K562 (cell line): ENCODE results near the gene JPH4. TPM values are rescaled to one million over a fixed set of nuclear protein-coding genes. Genes with fewer than 3 reads are reported as not detected.

ENCODE experiments used
- ATAC-seq: fragments of 200-7000 bp; cut with Tn5 transposase; 3 replicates; pipeline ENCODE4 v1.9.1; 2020; ENCODE audit warnings: moderate library complexity
- BruUV-seq: library from RNA; stranded (reverse); fragments of 400-500 nt; replicated peaks from 2 replicates; lab custom pipeline; 2021; lab: Mats Ljungman, UMichigan
- CTCF ChIA-PET: fragments of 300-600 bp; formaldehyde crosslinking; extraction: SDS; loops from one replicate; lab custom pipeline; 2021; ENCODE audit warnings: low intra/inter-chr PET ratio; lab: Yijun Ruan, JAX
- POLR2A ChIA-PET: fragments of 300-600, 350-650 bp; sonication (Branson Sonifier 250); formaldehyde crosslinking; extraction: SDS; loops from one replicate; lab custom pipeline; 2021; ENCODE audit warnings: antibody characterized with exemption, inconsistent platforms; lab: Yijun Ruan, JAX
- DNase-seq, 4 experiments: peaks; one replicate each; pipeline versions ENCODE4 v3.0.0 to v3.0.0-alpha.2; 2011 to 2018; ENCODE audit warnings: low spot score in 3 of 4, mixed read lengths in 3 of 4; ENCODE audit errors: extremely low read depth in 1 of 4
- FAIRE-seq: peaks from 2 replicates; lab custom pipeline; 2011; peaks lifted over from hg19 to GRCh38; lab: Jason Lieb, UNC
- H2AFZ ChIP-seq: 2 replicates; pipeline ENCODE4 v1.6.0; 2011; ENCODE audit warnings: low read depth, low read length, control low read depth, inconsistent platforms
- H3K27ac ChIP-seq: fragments of 200-600 bp; 3 replicates; pipeline ENCODE4 v1.8.0; 2011; ENCODE audit warnings: low read depth, mild to moderate bottlenecking, control low read depth, inconsistent platforms, low read length, moderate library complexity, mixed read lengths; ENCODE audit errors: extremely low read depth
- H3K27me3 ChIP-seq, 2 experiments: fragments of 300-600 bp in 1 of 2; 2 replicates in 1 of 2; 3 replicates in 1 of 2; pipeline versions ENCODE4 v1.6.0 to v1.8.0; 2011; ENCODE audit warnings: inconsistent platforms in 2 of 2, low read length in 2 of 2, mild to moderate bottlenecking in 1 of 2, mixed read lengths in 1 of 2, moderate library complexity in 1 of 2; ENCODE audit not compliant: control insufficient read depth in 2 of 2, insufficient read depth in 2 of 2
- H3K36me3 ChIP-seq: fragments of 300-600 bp; 3 replicates; pipeline ENCODE4 v1.8.0; 2011; ENCODE audit warnings: mild to moderate bottlenecking, low read length, inconsistent platforms; ENCODE audit not compliant: control insufficient read depth, insufficient read depth
- H3K4me1 ChIP-seq, 2 experiments: fragments of 200-600 bp in 1 of 2; replicated peaks in 1 of 2; 2 replicates in 1 of 2; 3 replicates in 1 of 2; pipeline versions ENCODE4 v1.5.1 to v1.8.0; 2011; ENCODE audit warnings: inconsistent platforms in 2 of 2, low read length in 2 of 2, mild to moderate bottlenecking in 1 of 2, mixed read lengths in 1 of 2, moderate library complexity in 1 of 2; ENCODE audit not compliant: control insufficient read depth in 2 of 2, insufficient read depth in 2 of 2
- H3K4me2 ChIP-seq: 2 replicates; pipeline ENCODE4 v1.6.1; 2011; ENCODE audit warnings: low read length, control low read depth, inconsistent platforms, mixed read lengths; ENCODE audit not compliant: insufficient read depth
- H3K4me3 ChIP-seq: fragments of 200-600 bp; sonication (generic), shearing (Covaris generic); 2 replicates; pipeline ENCODE4 v1.5.1; 2016; ENCODE audit warnings: control low read depth, inconsistent platforms
- H3K79me2 ChIP-seq: fragments of 200-600 bp; 3 replicates; pipeline ENCODE4 v1.8.0; 2011; ENCODE audit warnings: low read length, inconsistent platforms; ENCODE audit not compliant: control insufficient read depth, insufficient read depth
- H3K9ac ChIP-seq, 2 experiments: 2 replicates each; pipeline versions ENCODE4 v1.6.0 to v1.6.1; 2011; ENCODE audit warnings: low read depth in 2 of 2, low read length in 2 of 2, control low read depth in 1 of 2, inconsistent platforms in 1 of 2, mild to moderate bottlenecking in 1 of 2, mixed read lengths in 1 of 2; ENCODE audit not compliant: insufficient read depth in 1 of 2
- H3K9me1 ChIP-seq: one replicate; pipeline ENCODE4 v1.6.0; 2011; ENCODE audit warnings: inconsistent platforms, mild to moderate bottlenecking, low read length, moderate library complexity; ENCODE audit not compliant: control insufficient read depth, insufficient read depth
- H3K9me3 ChIP-seq: replicated peaks from 2 replicates; pipeline ENCODE4 v1.5.1; 2011; ENCODE audit warnings: low read depth, low read length, inconsistent platforms; ENCODE audit not compliant: control insufficient read depth, insufficient read depth
- H4K20me1 ChIP-seq: replicated peaks from 2 replicates; pipeline ENCODE4 v1.6.1; 2011; ENCODE audit warnings: low read length, inconsistent platforms, mixed read lengths; ENCODE audit not compliant: control insufficient read depth, insufficient read depth
- BRD9 ChIP-seq: fragments of 450-650 bp; IDR thresholded peaks from 2 replicates; pipeline ENCODE4 v1.6.1; 2018; ENCODE audit warnings: low read depth; ENCODE audit not compliant: partially characterized antibody
- CCNT2 ChIP-seq: IDR thresholded peaks from 2 replicates; pipeline ENCODE4 v1.6.1; 2011; ENCODE audit warnings: borderline replicate concordance, low read depth, mild to moderate bottlenecking, moderate library complexity, mixed read lengths, low read length; ENCODE audit not compliant: insufficient read length; ENCODE audit errors: extremely low read depth
- HNRNPH1 ChIP-seq: fragments of 200-400 bp; formaldehyde crosslinking; optimal IDR thresholded peaks from 2 replicates; pipeline ENCODE3; 2017; ENCODE audit warnings: low read depth, mild to moderate bottlenecking, low read length, moderate library complexity
- JUN ChIP-seq, 2 experiments: sonication (generic) in 1 of 2; formaldehyde crosslinking in 1 of 2; IDR thresholded peaks; 2 replicates each; pipeline versions ENCODE4 v1.6.1 to v1.8.0; 2012 to 2022; ENCODE audit warnings: borderline replicate concordance in 2 of 2, mild to moderate bottlenecking in 2 of 2, improper control_type of control experiment in 1 of 2, low read depth in 1 of 2, low read length in 1 of 2, missing genetic modification reagents in 1 of 2
- MIER1 ChIP-seq: fragments of 450-650 bp; IDR thresholded peaks from 2 replicates; pipeline ENCODE4 v1.6.1; 2016; ENCODE audit warnings: antibody characterized with exemption, mild to moderate bottlenecking, low read depth
- NRF1 ChIP-seq, 2 experiments: fragments of 450-650 bp; IDR thresholded peaks in 1 of 2; conservative IDR thresholded peaks in 1 of 2; 2 replicates each; pipeline ENCODE4 v1.6.1; 2014; ENCODE audit warnings: mild to moderate bottlenecking in 2 of 2
- RBM25 ChIP-seq: fragments of 200-400 bp; formaldehyde crosslinking; IDR thresholded peaks from 2 replicates; pipeline ENCODE4 v1.6.1; 2018; ENCODE audit warnings: low read length, low read depth, moderate library complexity; ENCODE audit not compliant: severe bottlenecking
- ZNF140 ChIP-seq: fragments of 250-450 bp; sonication (Bioruptor Pico); IDR thresholded peaks from 2 replicates; pipeline ENCODE4 v1.8.0; 2021; ENCODE audit warnings: moderate library complexity, mild to moderate bottlenecking, inconsistent platforms
- WGBS: fragments of 100-300 bp; shearing (Covaris generic); methylation state at CpG from one replicate; pipeline ENCODE4 v1.1.6; 2016; ENCODE audit warnings: low coverage, mixed read lengths; ENCODE audit not compliant: insufficient coverage; ENCODE audit errors: missing lambda C conversion rate; 5-methylcytosine and 5-hydroxymethylcytosine counted together
- in situ Hi-C: fragments of 300-500 bp; cut with MboI; formaldehyde crosslinking; loops from 4 replicates; pipeline ENCODE4 v1.15.0; 2018; ENCODE audit warnings: inconsistent platforms, mixed read lengths
- intact Hi-C: fragments of 100-400 bp; cut with micrococcal nuclease; formaldehyde crosslinking; loops from 2 replicates; pipeline ENCODE4 v1.14.2; 2022
- polyA plus RNA-seq, 8 experiments: library from polyadenylated mRNA; depleted of rRNA in 4 of 8; stranded (reverse) in 5 of 8; unstranded in 3 of 8; fragments of >200 nt; fragmentation: Nextera tagmentation in 2 of 8; fragmentation: Illumina TruSeq in 1 of 8; extraction: Ambion mirVana in 2 of 8; extraction: Trizol in 1 of 8; gene quantifications; 2 replicates each; pipeline versions ENCODE4 v1.2.1 to v1.2.3, GENCODE V29; 2011 to 2014; ENCODE audit warnings: inconsistent platforms in 1 of 8, missing spikeins in 1 of 8
- total RNA-seq, 7 experiments: library from RNA; depleted of rRNA in 6 of 7; stranded (reverse); fragments of >200 nt in 6 of 7; fragmentation: Illumina TruSeq in 2 of 7; extraction: Trizol in 2 of 7; gene quantifications; 2 replicates each; pipeline versions ENCODE4 v1.2.1 to v1.2.3, GENCODE V29; 2011 to 2021; ENCODE audit warnings: low replicate concordance in 1 of 7
- TF ChIP-seq, protein P1 (sequence below): sonication (generic); formaldehyde crosslinking; IDR thresholded peaks from 2 replicates; pipeline ENCODE4 v1.8.0; 2022; ENCODE audit warnings: mild to moderate bottlenecking, missing genetic modification reagents
- TF ChIP-seq, protein P2 (sequence below): fragments of 150-350 bp; conservative IDR thresholded peaks from 2 replicates; pipeline ENCODE4 v1.6.1; 2014; ENCODE audit warnings: low read length

JPH4 gene
- total and polyA plus RNA-seq, 9 of the 15 experiments (the other 6 are each of a cell fraction or from before 2014, with no cell fraction given) = 0.04 to 0.13 (median 0.06) TPM; not detected in 5

DNA sequence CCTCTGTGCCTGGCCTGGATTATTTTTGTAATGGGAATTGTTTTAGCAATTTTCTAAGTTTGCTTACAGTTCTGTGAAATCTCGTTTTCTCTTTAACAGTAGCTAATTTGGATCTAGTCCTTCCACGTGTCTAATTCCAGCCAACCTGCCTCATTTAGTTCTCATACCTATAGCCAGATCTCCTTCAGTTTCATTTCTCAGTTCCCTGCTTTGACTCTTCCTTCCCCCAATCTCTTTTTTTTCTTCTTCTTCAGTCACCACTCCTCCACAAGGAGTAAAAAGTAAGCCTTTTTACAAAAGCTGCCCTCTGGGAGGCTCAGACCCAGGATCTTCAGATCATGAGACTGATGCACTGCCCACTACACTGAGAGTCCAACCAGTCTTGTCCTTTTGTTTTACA lies 21.1 kb downstream of the JPH4 start (continued):
- TF ChIP-seq CCNT2 = no peak
- TF ChIP-seq JUN (IDR thresholded peaks at IDR 0.05; ENCODE audit: borderline replicate concordance, low read depth, low read length) = no peak
- no peak for TF ChIP-seq JUN (CRISPR knock-in tag; IDR thresholded peaks at IDR 0.05; ENCODE audit: borderline replicate concordance)

DNA sequence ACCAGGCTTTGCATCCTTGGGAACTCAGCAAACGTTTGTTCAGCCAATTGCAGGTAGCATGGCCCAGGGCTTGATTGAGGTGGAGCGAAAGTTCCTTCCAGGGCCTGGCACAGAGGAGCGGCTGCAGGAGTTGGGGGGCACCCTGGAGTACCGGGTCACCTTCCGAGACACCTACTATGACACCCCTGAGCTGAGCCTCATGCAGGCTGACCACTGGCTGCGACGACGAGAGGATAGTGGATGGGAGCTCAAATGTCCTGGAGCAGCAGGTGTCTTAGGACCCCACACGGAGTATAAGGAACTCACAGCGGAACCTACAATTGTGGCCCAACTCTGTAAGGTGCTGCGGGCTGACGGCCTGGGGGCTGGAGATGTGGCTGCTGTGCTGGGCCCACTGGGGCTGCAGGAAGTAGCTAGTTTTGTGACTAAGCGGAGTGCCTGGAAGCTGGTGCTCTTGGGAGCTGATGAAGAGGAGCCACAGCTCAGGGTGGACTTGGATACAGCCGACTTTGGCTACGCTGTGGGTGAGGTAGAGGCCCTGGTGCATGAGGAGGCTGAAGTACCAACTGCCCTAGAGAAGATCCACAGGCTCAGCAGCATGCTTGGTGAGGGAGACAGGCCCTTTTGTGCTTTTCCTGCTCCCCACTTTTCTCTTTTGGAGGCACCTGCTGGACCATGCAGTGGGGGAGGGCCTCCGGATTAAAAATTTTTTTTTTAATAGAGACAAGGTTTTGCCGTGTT lies 21.7 kb downstream of the JPH4 start:
- Histone ChIP-seq H3K9me3 (no peaks in the 10 kb centered on the region), H3K9me1 (no peaks in the 10 kb centered on the region), H3K4me1 (peaks cover 7 to 13% of the 10 kb centered on the region in 2 experiments; a peak in 3 of 5 replicates), H3K79me2 (peaks cover 10% of the 10 kb centered on the region), H3K4me3 (peak overlapping the region; percentile 68), H3K9ac (peak overlapping the region; percentile 88 to 94), H3K27ac (peak overlapping the region; percentile 76; the same call in 2 of the 3 replicates), H3K27me3 (no peaks in the 10 kb centered on the region), H3K36me3 (peaks cover 34% of the 10 kb centered on the region; the same call in 2 of the 3 replicates), H2AFZ (peak overlapping the region; percentile 98), H4K20me1 (0 out of 2 replicates have a peak, but pooled peaks cover 3% of the 10 kb centered on the region), H3K4me2 (peak overlapping the region; percentile 86)
- 8% methylated on average over 16 of the region's 17 CpGs for WGBS
- DNase-seq (no peak), ATAC-seq (peak; percentile 25), FAIRE-seq (no peak)
- intact Hi-C loops = loop anchor here (10.0 kb wide), 1 partner anchor 232 kb away; the partner anchor contains the start of gene PABPN1
- TF ChIP-seq HNRNPH1 (no peak), BRD9 (no peak), MIER1 (no peak), ZNF140 (CRISPR knock-in tag) (no peak), NRF1 (conservative IDR thresholded peaks at IDR 0.05 in 1 of 2, IDR thresholded peaks at IDR 0.05 in 1 of 2) (no peak), RBM25 (no peak)
- TF ChIP-seq, protein P1, sequence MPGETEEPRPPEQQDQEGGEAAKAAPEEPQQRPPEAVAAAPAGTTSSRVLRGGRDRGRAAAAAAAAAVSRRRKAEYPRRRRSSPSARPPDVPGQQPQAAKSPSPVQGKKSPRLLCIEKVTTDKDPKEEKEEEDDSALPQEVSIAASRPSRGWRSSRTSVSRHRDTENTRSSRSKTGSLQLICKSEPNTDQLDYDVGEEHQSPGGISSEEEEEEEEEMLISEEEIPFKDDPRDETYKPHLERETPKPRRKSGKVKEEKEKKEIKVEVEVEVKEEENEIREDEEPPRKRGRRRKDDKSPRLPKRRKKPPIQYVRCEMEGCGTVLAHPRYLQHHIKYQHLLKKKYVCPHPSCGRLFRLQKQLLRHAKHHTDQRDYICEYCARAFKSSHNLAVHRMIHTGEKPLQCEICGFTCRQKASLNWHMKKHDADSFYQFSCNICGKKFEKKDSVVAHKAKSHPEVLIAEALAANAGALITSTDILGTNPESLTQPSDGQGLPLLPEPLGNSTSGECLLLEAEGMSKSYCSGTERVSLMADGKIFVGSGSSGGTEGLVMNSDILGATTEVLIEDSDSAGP (CRISPR knock-in tag) = no peak
- TF ChIP-seq, protein P2, sequence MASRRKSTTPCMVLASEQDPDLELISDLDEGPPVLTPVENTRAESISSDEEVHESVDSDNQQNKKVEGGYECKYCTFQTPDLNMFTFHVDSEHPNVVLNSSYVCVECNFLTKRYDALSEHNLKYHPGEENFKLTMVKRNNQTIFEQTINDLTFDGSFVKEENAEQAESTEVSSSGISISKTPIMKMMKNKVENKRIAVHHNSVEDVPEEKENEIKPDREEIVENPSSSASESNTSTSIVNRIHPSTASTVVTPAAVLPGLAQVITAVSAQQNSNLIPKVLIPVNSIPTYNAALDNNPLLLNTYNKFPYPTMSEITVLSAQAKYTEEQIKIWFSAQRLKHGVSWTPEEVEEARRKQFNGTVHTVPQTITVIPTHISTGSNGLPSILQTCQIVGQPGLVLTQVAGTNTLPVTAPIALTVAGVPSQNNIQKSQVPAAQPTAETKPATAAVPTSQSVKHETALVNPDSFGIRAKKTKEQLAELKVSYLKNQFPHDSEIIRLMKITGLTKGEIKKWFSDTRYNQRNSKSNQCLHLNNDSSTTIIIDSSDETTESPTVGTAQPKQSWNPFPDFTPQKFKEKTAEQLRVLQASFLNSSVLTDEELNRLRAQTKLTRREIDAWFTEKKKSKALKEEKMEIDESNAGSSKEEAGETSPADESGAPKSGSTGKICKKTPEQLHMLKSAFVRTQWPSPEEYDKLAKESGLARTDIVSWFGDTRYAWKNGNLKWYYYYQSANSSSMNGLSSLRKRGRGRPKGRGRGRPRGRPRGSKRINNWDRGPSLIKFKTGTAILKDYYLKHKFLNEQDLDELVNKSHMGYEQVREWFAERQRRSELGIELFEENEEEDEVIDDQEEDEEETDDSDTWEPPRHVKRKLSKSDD = no peak
- ChIA-PET CTCF (no interaction called here), POLR2A (interaction anchor here (0.9 to 1.4 kb wide), 2 partner anchors 235 to 256 kb away, joined by 3 to 5 read pairs; no protein-coding TSS in a partner anchor)
- no TSS peak for BruUV-seq
- in situ Hi-C loops = loop anchor here (5.0 kb wide), 1 partner anchor 70 kb away; no protein-coding TSS in a partner anchor
